Tibial nerve (tissue), 4 donors: ENCODE measurements around the gene TAPT1.

Source experiments
- EP300 ChIP-seq, 2 donors: sonication (generic); formaldehyde crosslinking; IDR thresholded peaks; one replicate each; pipeline ENCODE4 v1.6.1; 2017; ENCODE audit warnings: antibody characterized with exemption in 2 of 2, mild to moderate bottlenecking in 1 of 2
- POLR2A ChIP-seq, 2 donors: fragments of 450-650 bp; IDR thresholded peaks; one replicate each; pipeline ENCODE4 v1.6.1; 2017; ENCODE audit warnings: antibody characterized with exemption in 2 of 2, mild to moderate bottlenecking in 2 of 2, moderate library complexity in 2 of 2
- TF ChIP-seq, protein P1 (sequence below), 5 experiments: fragments of 200-600 bp in 3 of 5; fragments of 450-650 bp in 2 of 5; sonication (generic) in 3 of 5; IDR thresholded peaks; one replicate each; pipeline ENCODE4 v1.5.1; 2016 to 2019; ENCODE audit warnings: antibody characterized with exemption in 5 of 5, mild to moderate bottlenecking in 3 of 5, moderate library complexity in 2 of 5

DNA sequence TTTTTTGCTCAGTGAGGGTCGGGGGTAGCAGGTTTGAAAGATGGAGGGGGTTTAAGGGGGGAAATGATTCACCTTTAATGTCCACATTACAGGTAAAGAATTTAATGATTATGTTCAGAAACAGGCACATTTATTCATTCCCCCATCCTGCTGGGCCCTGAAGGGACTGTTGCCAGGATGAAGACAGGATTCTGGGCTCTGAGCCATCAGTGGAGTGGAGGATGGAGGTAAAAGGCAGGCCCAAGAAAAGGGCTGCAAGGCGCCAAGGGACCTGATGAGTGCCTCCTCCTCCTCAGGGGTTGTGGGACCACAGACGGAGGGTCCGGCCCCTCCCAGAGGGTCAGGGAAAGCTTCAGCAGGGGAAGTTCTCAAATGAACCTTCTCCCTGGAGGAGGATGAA lies 102.0 kb downstream of the TAPT1 start:
- TF ChIP-seq, protein P1, sequence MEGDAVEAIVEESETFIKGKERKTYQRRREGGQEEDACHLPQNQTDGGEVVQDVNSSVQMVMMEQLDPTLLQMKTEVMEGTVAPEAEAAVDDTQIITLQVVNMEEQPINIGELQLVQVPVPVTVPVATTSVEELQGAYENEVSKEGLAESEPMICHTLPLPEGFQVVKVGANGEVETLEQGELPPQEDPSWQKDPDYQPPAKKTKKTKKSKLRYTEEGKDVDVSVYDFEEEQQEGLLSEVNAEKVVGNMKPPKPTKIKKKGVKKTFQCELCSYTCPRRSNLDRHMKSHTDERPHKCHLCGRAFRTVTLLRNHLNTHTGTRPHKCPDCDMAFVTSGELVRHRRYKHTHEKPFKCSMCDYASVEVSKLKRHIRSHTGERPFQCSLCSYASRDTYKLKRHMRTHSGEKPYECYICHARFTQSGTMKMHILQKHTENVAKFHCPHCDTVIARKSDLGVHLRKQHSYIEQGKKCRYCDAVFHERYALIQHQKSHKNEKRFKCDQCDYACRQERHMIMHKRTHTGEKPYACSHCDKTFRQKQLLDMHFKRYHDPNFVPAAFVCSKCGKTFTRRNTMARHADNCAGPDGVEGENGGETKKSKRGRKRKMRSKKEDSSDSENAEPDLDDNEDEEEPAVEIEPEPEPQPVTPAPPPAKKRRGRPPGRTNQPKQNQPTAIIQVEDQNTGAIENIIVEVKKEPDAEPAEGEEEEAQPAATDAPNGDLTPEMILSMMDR (IDR thresholded peaks at IDR 0.05): no peak
- TF ChIP-seq POLR2A (IDR thresholded peaks at IDR 0.05) (no peak), EP300 (IDR thresholded peaks at IDR 0.05) (no peak)
